ENCODE data around the gene HSPG2. TPM values are rescaled to one million over a fixed set of nuclear protein-coding genes. Genes with fewer than 3 reads are reported as not detected.

Gene HSPG2
- total and polyA plus RNA-seq, 9 of the 15 experiments (the other 6 are each of a cell fraction or from before 2014, with no cell fraction given) = 0.14 to 160 (median 15.7) TPM

DNA sequence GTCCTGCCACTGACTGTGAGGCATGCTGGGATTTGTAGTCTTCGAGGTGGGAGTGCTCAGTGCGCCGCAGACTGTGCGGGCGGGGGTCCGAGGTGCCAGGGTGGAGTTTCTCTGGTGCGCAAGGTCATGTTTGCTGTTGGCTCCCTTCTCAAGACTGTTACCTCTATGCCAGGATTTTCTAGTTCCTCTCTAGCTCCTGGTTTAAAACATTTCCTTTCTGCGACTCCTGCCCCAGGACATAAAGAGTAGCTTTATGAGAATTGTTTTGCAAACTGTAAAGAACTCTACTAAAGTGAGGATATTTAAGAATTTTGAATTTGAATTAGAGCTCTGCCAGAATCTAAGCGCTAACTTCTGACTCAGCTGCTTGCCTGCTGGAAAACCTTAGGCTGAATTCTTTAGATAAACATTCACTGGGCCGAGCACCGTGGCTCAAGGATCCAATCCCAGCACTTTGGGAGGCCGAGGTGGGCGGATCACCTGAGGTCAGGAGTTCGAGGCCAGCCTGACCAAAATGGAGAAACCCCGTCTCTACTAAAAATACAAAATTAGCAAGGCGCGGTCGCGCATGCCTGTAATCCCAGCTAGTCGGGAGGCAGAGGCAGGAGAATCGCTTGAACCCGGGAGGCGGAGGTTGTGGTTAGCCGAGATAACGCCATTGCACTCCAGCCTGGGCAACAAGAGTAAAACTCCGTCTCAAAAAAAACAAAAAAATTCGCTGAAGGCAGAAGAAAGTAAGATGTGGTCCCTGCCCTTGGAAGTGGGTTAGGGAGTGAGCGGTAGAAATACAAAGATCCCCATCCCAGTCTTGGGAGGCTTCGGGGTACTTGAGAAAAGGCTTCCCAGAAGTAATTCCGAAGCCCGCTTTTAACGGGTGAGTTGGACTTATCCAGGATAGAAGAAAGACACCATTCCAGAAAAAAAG, 153.2 kb downstream of the HSPG2 start (continued):
- TF ChIP-seq, protein P1, sequence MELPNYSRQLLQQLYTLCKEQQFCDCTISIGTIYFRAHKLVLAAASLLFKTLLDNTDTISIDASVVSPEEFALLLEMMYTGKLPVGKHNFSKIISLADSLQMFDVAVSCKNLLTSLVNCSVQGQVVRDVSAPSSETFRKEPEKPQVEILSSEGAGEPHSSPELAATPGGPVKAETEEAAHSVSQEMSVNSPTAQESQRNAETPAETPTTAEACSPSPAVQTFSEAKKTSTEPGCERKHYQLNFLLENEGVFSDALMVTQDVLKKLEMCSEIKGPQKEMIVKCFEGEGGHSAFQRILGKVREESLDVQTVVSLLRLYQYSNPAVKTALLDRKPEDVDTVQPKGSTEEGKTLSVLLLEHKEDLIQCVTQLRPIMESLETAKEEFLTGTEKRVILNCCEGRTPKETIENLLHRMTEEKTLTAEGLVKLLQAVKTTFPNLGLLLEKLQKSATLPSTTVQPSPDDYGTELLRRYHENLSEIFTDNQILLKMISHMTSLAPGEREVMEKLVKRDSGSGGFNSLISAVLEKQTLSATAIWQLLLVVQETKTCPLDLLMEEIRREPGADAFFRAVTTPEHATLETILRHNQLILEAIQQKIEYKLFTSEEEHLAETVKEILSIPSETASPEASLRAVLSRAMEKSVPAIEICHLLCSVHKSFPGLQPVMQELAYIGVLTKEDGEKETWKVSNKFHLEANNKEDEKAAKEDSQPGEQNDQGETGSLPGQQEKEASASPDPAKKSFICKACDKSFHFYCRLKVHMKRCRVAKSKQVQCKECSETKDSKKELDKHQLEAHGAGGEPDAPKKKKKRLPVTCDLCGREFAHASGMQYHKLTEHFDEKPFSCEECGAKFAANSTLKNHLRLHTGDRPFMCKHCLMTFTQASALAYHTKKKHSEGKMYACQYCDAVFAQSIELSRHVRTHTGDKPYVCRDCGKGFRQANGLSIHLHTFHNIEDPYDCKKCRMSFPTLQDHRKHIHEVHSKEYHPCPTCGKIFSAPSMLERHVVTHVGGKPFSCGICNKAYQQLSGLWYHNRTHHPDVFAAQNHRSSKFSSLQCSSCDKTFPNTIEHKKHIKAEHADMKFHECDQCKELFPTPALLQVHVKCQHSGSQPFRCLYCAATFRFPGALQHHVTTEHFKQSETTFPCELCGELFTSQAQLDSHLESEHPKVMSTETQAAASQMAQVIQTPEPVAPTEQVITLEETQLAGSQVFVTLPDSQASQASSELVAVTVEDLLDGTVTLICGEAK (IDR thresholded peaks at IDR 0.05) = peak; percentile 49; the same call in 1 of the 2 replicates
- TF ChIP-seq, protein P1 (CRISPR knock-in tag; IDR thresholded peaks at IDR 0.05) = no peak
- TF ChIP-seq, protein P2, sequence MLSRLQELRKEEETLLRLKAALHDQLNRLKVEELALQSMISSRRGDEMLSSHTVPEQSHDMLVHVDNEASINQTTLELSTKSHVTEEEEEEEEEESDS (CRISPR knock-in tag; IDR thresholded peaks at IDR 0.05) = no peak
- TF ChIP-seq MAFK (IDR thresholded peaks at IDR 0.05; ENCODE audit: low read length) (peak; percentile 43; the same call in 1 of the 2 replicates), ZFX (CRISPR knock-in tag; IDR thresholded peaks at IDR 0.05) (no peak; the same call in 1 of the 2 replicates), TEAD4 (IDR thresholded peaks at IDR 0.05; ENCODE audit: low read length) (0 out of 2 replicates have a peak, but pooled peaks have one; percentile 7), TEAD4 (CRISPR knock-in tag; IDR thresholded peaks at IDR 0.05; ENCODE audit: borderline replicate concordance) (no peak), ZSCAN32 (CRISPR knock-in tag; IDR thresholded peaks at IDR 0.05) (no peak)
- TF ChIP-seq, protein P3, sequence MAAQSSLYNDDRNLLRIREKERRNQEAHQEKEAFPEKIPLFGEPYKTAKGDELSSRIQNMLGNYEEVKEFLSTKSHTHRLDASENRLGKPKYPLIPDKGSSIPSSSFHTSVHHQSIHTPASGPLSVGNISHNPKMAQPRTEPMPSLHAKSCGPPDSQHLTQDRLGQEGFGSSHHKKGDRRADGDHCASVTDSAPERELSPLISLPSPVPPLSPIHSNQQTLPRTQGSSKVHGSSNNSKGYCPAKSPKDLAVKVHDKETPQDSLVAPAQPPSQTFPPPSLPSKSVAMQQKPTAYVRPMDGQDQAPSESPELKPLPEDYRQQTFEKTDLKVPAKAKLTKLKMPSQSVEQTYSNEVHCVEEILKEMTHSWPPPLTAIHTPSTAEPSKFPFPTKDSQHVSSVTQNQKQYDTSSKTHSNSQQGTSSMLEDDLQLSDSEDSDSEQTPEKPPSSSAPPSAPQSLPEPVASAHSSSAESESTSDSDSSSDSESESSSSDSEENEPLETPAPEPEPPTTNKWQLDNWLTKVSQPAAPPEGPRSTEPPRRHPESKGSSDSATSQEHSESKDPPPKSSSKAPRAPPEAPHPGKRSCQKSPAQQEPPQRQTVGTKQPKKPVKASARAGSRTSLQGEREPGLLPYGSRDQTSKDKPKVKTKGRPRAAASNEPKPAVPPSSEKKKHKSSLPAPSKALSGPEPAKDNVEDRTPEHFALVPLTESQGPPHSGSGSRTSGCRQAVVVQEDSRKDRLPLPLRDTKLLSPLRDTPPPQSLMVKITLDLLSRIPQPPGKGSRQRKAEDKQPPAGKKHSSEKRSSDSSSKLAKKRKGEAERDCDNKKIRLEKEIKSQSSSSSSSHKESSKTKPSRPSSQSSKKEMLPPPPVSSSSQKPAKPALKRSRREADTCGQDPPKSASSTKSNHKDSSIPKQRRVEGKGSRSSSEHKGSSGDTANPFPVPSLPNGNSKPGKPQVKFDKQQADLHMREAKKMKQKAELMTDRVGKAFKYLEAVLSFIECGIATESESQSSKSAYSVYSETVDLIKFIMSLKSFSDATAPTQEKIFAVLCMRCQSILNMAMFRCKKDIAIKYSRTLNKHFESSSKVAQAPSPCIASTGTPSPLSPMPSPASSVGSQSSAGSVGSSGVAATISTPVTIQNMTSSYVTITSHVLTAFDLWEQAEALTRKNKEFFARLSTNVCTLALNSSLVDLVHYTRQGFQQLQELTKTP (IDR thresholded peaks at IDR 0.05; ENCODE audit: low read depth in 1 of 2, partially characterized antibody in 2 of 2) = peak in 1 of 2 experiments; percentile 99
- TF ChIP-seq, protein P4, sequence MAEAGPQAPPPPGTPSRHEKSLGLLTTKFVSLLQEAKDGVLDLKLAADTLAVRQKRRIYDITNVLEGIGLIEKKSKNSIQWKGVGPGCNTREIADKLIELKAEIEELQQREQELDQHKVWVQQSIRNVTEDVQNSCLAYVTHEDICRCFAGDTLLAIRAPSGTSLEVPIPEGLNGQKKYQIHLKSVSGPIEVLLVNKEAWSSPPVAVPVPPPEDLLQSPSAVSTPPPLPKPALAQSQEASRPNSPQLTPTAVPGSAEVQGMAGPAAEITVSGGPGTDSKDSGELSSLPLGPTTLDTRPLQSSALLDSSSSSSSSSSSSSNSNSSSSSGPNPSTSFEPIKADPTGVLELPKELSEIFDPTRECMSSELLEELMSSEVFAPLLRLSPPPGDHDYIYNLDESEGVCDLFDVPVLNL (CRISPR knock-in tag; IDR thresholded peaks at IDR 0.05; ENCODE audit: low read depth) = 0 out of 2 replicates have a peak, but pooled peaks have one; percentile 26
